GM21737 (cell line): ENCODE data around the gene NKX2-4.
"Not testable (repeated sequence)": the region's sequence is repeated elsewhere in the genome, so short reads cannot be mapped to it uniquely, and the experiment has no call there.

ENCODE experiments used
- ATAC-seq: cut with Tn5 transposase; IDR thresholded peaks from one replicate; pipeline ENCODE4 v1.9.1; 2021; ENCODE audit warnings: mild to moderate bottlenecking, moderate library complexity; ENCODE audit not compliant: unreplicated experiment

Gene NKX2-4

GRCh38 chr20:21394551-21394950 lies 2.8 kb downstream of the NKX2-4 start:
- ATAC-seq: no peak

- ATAC-seq: no peak
These were observed 3.4 kb downstream of the NKX2-4 start for GRCh38 chr20:21393816-21394519.

GRCh38 chr20:21393166-21393565 lies 4.2 kb downstream of the NKX2-4 start:
- no peak for ATAC-seq

DNA sequence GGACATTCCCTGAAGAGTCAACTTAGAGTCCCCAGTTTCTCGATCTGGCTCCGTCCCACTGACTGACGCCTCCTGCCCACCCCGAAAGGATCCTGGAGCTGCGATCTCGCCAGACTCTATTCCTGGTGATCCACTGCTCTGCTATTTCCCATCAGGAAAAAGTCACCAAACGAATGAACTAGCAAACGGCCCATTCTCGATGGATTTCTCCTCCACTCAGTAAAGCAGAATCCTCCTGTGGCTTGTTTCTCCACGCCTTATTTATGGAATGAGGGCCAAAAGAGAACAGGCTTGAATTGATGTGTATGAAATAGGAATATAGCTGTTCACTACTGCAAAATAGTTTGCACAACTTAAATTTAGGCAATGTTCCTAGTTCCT lies 5.4 kb downstream of the NKX2-4 start:
- ATAC-seq: no peak

DNA sequence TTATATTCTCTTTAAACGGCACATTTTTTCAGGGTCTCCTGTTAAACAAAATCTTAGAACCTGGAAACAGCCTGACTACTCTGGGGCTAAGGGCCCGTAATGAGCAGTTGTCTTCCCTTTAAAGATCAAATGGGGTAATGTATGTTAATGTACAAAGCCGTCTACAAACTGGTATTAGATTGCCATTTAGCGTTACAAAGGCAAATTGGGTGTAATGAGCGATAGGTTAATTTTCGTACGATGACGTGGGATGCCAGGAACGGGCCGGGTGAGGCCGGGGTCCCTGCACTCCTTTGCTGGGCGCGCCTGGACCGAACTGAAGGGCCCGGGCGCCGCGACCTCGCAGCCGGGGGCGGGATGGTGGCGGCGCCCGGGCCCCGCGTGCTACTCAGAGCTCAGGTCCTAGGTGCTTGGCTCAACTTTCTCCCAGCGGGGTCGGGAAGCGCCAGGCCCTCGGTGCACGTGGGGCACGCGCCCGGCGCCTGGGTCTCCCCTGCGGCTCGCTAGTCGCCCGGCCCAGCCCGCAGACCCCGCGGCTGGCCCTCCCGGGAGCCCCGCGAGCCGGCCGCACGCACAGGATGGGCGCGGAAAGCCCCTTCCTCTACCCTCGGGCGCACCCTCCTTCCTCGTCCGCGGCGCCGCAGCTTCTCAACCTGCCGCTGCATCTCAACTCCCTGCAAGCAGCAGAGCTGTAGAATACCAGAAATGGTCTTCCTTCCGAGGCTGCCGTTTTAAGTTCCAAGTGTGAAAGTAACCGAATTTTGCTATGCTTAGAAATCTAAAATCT lies 5.9 kb downstream of the NKX2-4 start:
- no peak for ATAC-seq

DNA sequence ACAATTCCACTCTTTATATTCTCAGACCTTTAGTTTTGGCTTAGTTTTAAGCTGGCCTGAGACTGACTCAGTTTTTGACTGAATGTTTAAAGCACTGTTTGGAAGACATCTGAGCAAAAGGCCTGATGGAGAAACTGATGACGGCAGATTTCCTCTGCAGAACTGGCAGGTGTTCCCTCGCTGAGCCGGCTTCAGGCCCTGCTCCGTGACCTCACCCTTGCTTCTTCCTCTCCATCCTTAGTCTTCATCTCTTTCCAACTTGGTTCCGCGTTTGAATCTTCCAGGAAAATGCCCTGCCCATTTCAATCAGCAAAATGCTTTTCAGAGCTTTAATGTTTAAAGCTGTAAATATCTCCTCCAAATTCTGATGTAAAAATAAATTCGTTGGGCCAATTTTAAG lies 6.6 kb downstream of the NKX2-4 start:
- ATAC-seq: no peak

DNA sequence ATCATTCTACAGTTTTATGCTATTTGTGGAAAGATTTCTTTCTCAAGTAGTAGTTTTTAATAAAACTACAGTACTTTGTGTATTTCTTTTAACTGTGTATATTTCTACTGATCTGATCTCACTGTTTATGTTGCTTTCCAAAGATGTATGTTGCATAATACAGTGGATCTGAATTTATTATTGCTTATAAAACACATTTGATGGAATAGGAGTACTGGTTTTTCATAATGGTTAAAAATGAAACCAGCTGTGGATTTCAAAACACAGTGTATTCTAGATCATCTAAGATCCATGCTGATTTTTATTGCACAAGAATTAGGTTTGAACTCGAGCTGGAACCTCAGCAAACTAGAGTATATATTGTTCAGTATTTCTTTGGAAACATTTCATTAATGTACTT lies 8.0 kb downstream of the NKX2-4 start:
- no peak for ATAC-seq

- no peak for ATAC-seq
These were observed 8.8 kb downstream of the NKX2-4 start for GRCh38 chr20:21388566-21388965.

DNA sequence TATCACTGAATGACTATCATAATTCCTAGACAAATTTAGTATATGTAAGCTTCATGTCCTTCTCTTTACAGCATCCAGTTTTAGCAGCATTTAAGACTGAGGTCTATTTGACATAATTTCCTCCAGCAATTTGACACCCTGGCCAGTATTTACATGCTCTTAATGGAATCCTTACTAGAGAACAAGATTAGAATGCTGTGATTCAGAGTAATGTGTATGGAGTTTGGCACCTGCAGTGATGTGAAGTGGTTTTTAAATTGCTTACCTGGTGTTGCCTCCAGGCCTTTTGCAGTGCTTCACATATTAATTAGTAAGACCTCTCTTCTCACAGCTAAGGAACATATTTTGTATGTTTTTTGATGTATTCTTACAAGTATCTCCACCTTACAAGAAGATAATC lies 9.8 kb downstream of the NKX2-4 start:
- ATAC-seq: no peak

- no peak for ATAC-seq
These were observed 11.2 kb downstream of the NKX2-4 start for GRCh38 chr20:21386111-21386510.

- no peak for ATAC-seq
These were observed 12.9 kb downstream of the NKX2-4 start for GRCh38 chr20:21384308-21384892.

DNA sequence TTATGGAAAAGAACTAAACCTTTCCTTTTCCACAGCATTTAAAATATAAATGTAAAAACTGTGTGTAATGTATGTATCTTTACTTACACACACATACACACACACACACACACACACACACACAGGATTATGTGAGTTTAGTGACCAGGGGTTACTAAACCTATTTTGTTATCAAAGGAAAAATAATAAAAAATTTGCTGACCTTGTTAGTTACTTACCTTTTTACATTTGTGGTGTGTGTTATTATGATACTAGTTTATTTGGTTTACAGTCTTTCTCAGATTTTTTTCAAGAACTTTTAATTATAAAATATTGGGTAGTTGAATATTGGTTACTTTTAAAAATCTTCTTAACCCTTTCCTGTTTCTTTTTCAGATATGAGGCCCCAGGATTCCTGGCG lies 15.7 kb downstream of the NKX2-4 start:
- no peak for ATAC-seq

DNA sequence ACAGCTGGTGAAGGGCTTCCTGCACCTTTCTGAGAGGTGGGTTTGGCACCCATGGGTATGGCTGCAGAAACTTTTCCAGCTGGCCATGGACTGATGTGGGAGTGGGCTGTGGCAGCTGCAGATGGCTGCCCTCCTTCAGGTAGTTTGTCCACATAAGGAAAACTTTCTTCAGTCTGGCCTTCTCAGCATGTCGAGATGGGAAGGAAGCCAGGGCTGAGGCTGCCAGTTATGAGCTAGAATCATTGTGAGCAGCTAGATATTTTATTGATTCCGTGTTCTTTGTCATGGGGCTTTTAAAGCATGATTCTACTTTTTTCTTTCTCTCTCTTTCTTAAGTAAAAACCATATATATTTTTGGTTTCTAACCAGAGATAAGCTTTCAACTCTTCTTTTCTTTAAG lies 16.6 kb downstream of the NKX2-4 start:
- no peak for ATAC-seq

- no peak for ATAC-seq
These were observed 19.1 kb downstream of the NKX2-4 start for GRCh38 chr20:21378259-21378658.

GRCh38 chr20:21377701-21378100 lies 19.6 kb downstream of the NKX2-4 start:
- ATAC-seq: no peak

- ATAC-seq: no peak
These were observed 20.7 kb downstream of the NKX2-4 start for GRCh38 chr20:21376626-21377025.

GRCh38 chr20:21373436-21373835 lies 23.9 kb downstream of the NKX2-4 start:
- no peak for ATAC-seq

- ATAC-seq: no peak
These were observed 25.3 kb downstream of the NKX2-4 start for GRCh38 chr20:21372016-21372415.

- ATAC-seq: no peak
These were observed 26.1 kb downstream of the NKX2-4 start for GRCh38 chr20:21371193-21371592.

DNA sequence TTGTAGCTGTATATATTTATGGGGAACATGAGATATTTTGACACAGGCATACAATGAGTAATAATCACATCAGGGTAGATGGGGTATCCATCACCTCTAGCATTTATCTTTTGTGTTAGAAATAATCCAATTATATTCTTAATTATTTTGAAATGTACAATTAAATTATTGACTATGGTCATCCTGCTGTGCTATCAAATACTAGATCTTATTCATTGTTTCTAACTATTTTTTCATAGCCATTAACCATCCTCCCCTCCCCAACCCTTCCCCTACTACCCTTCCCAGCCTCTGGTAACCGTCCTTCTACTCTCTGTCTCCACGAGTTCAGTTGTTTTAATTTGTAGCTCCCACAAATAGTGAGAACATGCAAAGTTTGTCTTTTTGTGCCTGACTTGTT lies 28.5 kb downstream of the NKX2-4 start:
- no peak for ATAC-seq

DNA sequence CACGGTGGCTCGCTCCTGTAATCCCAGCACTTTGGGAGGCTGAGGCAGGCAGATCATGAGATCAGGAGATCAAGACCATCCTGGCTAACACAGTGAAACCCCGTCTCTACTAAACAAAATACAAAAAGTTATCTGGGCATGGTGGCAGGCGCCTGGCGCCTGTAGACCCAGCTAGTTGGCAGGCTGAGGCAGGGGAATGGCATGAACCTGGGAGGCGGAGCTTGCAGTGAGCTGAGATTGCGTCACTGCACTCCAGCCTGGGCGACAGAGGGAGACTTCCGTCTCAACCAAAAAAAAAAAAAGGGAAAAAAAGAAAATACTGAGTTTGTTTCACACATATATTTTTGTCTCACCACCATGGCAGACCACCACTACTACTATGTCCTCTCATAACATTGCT lies 31.1 kb downstream of the NKX2-4 start:
- ATAC-seq: not testable (repeated sequence)

- ATAC-seq: no peak
These were observed 31.6 kb downstream of the NKX2-4 start for GRCh38 chr20:21365771-21366170.
